PFSK-1 (cell line): ENCODE measurements around the gene FSD2.

Source experiments
- FOXP2 ChIP-seq: optimal IDR thresholded peaks from 2 replicates; pipeline ENCODE3; 2011; ENCODE audit warnings: borderline replicate concordance, control low read depth, inconsistent platforms; ENCODE audit not compliant: insufficient read depth; ENCODE audit errors: extremely low read length, extremely low read depth
- POLR2AphosphoS5 ChIP-seq: IDR thresholded peaks from 2 replicates; pipeline ENCODE4 v1.6.1; 2012; ENCODE audit warnings: low read depth, mild to moderate bottlenecking, control low read depth, low read length, moderate library complexity
- SIN3A ChIP-seq: IDR thresholded peaks from 2 replicates; pipeline ENCODE4 v1.6.1; 2012; ENCODE audit warnings: mild to moderate bottlenecking, low read length, moderate library complexity, borderline replicate concordance; ENCODE audit not compliant: insufficient read depth
- TAF1 ChIP-seq: IDR thresholded peaks from 2 replicates; pipeline ENCODE4 v1.6.1; 2012; ENCODE audit warnings: low read length, control low read depth, borderline replicate concordance; ENCODE audit not compliant: insufficient read depth
- TF ChIP-seq, protein P1 (sequence below), 2 experiments: IDR thresholded peaks; 2 replicates each; pipeline versions ENCODE4 v1.6.1 to v1.8.0; 2011 to 2012; ENCODE audit warnings: low read depth in 2 of 2, low read length in 2 of 2, control low read depth in 1 of 2, inconsistent platforms in 1 of 2, mild to moderate bottlenecking in 1 of 2, moderate library complexity in 1 of 2; ENCODE audit not compliant: insufficient read depth in 1 of 2

FSD2 gene

DNA sequence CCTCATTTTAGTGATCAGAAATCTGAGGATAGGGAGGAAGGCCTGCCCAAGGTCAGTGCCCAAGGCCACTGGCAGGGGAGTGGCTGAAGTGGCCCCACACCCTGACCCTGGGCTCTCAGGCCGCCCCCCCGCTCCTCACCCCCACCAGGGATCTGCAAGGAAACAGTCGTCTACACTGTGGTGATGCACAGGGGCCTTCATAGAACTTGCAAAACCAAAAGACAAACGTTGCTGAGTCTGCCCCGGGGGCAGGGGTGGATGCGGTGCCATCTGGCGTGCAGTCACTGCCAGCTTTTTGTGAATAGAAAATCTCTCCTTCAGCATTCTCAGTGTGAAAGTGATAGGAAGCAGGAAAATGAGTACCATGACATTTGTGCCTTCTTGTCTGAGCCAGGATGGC is 44.9 kb upstream of the FSD2 start:
- TF ChIP-seq FOXP2 (no peak), POLR2AphosphoS5 (no peak), SIN3A (no peak), TAF1 (no peak)
- TF ChIP-seq, protein P1, sequence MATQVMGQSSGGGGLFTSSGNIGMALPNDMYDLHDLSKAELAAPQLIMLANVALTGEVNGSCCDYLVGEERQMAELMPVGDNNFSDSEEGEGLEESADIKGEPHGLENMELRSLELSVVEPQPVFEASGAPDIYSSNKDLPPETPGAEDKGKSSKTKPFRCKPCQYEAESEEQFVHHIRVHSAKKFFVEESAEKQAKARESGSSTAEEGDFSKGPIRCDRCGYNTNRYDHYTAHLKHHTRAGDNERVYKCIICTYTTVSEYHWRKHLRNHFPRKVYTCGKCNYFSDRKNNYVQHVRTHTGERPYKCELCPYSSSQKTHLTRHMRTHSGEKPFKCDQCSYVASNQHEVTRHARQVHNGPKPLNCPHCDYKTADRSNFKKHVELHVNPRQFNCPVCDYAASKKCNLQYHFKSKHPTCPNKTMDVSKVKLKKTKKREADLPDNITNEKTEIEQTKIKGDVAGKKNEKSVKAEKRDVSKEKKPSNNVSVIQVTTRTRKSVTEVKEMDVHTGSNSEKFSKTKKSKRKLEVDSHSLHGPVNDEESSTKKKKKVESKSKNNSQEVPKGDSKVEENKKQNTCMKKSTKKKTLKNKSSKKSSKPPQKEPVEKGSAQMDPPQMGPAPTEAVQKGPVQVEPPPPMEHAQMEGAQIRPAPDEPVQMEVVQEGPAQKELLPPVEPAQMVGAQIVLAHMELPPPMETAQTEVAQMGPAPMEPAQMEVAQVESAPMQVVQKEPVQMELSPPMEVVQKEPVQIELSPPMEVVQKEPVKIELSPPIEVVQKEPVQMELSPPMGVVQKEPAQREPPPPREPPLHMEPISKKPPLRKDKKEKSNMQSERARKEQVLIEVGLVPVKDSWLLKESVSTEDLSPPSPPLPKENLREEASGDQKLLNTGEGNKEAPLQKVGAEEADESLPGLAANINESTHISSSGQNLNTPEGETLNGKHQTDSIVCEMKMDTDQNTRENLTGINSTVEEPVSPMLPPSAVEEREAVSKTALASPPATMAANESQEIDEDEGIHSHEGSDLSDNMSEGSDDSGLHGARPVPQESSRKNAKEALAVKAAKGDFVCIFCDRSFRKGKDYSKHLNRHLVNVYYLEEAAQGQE (IDR thresholded peaks at IDR 0.05; ENCODE audit: insufficient read depth in 1 of 2, low read depth in 2 of 2, low read length in 2 of 2), result no peak

DNA sequence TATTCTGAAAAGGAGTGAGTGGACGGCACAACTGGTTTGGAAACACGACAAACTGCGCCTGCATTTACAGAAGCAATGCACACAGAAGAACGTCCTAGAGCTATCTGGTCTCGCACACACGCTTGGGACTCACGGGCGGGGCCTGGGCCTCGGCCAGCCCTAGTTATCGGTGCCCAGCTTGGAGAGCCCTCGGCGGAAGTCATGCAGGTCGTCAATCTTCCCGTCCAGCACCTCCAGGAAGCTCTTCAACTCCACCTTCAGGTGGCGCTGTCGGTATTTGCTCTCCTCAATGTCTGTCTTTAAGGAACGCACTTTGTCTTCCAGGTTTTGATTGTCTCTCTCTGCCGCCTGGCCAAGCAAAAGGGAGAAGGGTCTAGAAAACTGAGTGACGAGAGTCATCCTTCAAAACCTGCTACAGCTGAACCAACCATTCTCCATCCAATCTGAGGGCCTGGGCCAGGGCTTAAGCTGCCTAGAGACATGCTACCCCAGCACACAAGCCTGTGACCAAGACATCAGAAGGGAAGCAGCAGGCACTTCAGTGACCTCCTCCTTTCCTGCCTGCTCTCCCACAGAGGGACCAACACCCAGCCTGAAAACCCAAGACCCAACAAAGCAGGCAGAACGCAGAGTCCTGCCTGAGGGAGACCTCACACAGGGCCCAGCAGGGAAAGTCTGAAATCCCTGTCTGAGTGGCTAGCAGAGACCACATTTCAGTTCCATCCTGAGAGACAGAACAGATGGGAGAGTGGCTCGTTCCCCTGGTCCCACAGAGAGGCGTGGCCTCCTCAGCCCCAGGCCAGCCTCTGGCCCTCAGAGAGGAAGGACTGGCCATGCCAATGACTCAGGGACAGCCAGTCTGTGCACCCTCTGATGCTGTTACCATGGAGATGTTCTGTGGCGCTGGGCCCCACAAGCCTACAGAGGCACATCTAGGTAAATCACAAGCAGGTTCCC is 44.0 kb upstream of the FSD2 start:
- TF ChIP-seq SIN3A (no peak), TAF1 (no peak), POLR2AphosphoS5 (no peak), FOXP2 (no peak)
- TF ChIP-seq, protein P1 (IDR thresholded peaks at IDR 0.05; ENCODE audit: insufficient read depth in 1 of 2, low read depth in 2 of 2, low read length in 2 of 2), result no peak

DNA sequence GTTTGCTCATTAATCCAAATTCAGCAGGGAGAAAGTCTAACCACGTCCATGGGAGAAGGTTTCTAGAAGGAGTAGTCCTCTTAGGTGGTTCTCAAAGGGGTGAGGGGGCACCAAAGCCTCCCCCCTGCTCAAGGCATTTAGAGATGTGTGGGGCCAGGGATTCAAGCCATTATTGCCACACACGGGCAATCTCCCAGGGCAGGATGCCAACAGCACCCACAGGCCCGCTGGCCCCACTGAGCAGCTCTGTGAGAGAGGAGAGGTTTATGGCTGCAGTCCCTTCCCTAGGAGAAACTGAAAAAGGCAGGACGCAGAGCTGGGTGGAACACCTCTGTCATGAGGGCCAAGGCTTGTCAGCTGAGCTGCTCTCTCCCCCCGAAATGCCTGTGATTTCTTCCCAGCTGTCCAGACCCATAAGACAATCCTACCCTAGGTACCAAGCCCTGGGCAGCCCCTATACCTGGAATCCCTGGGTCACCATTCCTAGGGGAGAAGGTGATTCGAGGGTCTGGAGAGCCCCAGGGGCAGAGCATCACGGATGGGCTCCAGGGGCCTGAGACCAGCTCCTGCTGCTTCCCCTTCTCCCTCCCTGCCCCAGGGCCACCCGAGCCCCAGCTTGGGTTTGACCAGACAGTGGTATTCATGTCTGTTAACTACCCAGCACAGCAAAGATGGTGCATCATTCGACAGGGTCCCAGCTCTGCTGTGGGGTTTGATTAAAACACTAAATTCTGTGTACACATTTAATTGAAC is 42.5 kb upstream of the FSD2 start:
- TF ChIP-seq, protein P1 (IDR thresholded peaks at IDR 0.05; ENCODE audit: insufficient read depth in 1 of 2, low read depth in 2 of 2, low read length in 2 of 2), result no peak
- TF ChIP-seq TAF1 (no peak), FOXP2 (no peak), POLR2AphosphoS5 (no peak), SIN3A (no peak)

DNA sequence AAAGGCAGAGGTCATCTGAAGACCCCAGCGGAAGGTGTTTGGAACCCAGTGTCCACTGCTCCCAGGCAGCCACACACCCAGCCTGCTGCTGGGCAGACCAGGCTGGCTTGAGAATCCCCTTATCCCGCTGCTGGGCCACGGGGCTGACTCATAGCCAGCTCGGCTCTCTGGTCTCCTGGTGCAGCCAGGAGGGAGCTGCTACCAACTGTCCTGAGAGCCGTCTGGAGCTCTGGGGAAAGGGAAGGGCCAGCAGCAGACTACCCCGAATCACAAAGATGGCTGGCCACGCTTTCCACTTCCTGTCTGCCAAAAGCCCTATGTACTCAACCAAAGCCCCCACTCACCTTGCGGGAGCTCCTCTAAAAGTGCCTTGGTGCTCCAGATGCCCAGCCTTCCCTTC is 41.8 kb upstream of the FSD2 start:
- TF ChIP-seq SIN3A (no peak), TAF1 (no peak), POLR2AphosphoS5 (no peak), FOXP2 (no peak)
- TF ChIP-seq, protein P1 (IDR thresholded peaks at IDR 0.05; ENCODE audit: insufficient read depth in 1 of 2, low read depth in 2 of 2, low read length in 2 of 2), result no peak
